HFF-Myc (cell line): ENCODE measurements around the gene STX2.
A peak's percentile ranks its signal among the peaks of the same experiment; 100 is the strongest.
"Not testable (repeated sequence)": the region's sequence is repeated elsewhere in the genome, so short reads cannot be mapped to it uniquely, and the experiment has no call there.

Source experiments
- DNase-seq: peaks from one replicate; pipeline ENCODE4 v3.0.0-alpha.2; 2011; ENCODE audit warnings: low read depth; ENCODE audit errors: extremely low read depth
- H3K4me3 ChIP-seq: replicated peaks from 2 replicates; pipeline ENCODE4 v1.5.1; 2011; ENCODE audit warnings: low read depth, mild to moderate bottlenecking, control low read depth, low read length
- TF ChIP-seq, protein P1 (sequence below): IDR thresholded peaks from 2 replicates; pipeline ENCODE4 v1.5.1; 2012; ENCODE audit warnings: mild to moderate bottlenecking, low read depth, low read length, control low read depth; ENCODE audit errors: missing control alignments

Gene STX2

GRCh38 chr12:130868412-130868811 lies 29.4 kb upstream of the STX2 start:
- TF ChIP-seq, protein P1, sequence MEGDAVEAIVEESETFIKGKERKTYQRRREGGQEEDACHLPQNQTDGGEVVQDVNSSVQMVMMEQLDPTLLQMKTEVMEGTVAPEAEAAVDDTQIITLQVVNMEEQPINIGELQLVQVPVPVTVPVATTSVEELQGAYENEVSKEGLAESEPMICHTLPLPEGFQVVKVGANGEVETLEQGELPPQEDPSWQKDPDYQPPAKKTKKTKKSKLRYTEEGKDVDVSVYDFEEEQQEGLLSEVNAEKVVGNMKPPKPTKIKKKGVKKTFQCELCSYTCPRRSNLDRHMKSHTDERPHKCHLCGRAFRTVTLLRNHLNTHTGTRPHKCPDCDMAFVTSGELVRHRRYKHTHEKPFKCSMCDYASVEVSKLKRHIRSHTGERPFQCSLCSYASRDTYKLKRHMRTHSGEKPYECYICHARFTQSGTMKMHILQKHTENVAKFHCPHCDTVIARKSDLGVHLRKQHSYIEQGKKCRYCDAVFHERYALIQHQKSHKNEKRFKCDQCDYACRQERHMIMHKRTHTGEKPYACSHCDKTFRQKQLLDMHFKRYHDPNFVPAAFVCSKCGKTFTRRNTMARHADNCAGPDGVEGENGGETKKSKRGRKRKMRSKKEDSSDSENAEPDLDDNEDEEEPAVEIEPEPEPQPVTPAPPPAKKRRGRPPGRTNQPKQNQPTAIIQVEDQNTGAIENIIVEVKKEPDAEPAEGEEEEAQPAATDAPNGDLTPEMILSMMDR = no peak
- no peak for DNase-seq
- no peak overlapping the region for H3K4me3 ChIP-seq

DNA sequence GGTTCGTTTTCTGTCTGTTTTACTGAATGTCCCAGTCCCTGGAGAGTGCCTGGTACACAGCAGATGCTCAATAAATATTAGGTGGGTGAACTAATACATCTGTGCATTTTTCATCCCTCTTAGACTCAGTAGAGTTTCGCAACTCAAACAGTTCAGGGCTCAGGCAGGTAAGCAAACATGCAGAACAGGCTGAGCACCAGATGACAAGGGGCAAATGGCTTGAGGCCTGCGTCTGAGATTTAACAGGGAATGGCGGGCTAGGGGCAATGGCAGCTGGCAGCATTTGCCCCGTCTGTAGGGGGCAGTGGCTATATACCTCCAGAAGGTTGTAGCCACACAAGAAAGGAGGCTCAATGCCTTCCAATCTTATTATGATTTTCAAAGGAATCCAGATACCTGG lies 24.2 kb upstream of the STX2 start:
- no peak overlapping the region for H3K4me3 ChIP-seq
- TF ChIP-seq, protein P1 = no peak
- no peak for DNase-seq

DNA sequence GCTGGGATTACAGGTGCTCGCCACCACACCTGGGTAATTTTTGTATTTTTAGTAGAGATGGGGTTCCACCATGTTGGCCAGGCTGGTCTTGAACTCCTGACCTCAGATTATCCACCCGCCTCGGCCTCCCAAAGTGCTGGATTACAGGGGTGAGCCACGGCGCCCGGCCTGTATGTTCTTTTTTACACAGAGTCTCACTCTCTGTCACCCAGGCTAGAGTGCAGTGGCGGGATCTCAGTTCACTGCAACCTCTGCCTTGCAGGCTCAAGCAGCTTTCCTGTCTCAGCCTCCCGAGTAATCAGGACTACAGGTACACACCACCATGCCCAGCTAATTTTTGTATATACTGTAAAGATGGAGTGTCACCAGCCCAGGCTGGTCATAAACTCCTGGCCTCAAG lies 23.7 kb upstream of the STX2 start:
- not testable (repeated sequence) for DNase-seq, H3K4me3 ChIP-seq

- H3K4me3 ChIP-seq = no peak overlapping the region
- TF ChIP-seq, protein P1 = no peak
- DNase-seq = no peak
Measured at GRCh38 chr12:130862161-130862560, 23.1 kb upstream of the STX2 start.

DNA sequence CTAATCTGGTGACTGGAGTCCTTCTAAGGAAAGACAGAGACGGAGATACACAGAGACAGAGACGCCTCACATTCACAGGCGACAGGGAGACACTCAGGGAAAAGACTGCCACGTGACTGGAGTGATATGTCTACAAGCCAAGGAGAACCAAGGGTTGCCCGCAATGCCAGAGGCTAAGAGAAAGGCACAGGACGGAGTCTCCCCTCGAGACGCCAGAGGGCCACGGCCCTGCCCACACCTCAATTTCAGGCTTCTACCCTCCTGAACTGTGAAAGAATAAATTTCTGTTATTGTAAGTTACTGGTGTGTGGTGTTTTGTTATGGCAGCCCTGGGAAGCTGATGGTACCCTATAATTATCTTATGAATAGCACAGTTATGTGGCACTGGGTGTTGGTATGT lies 21.3 kb upstream of the STX2 start:
- no peak overlapping the region for H3K4me3 ChIP-seq
- no peak for DNase-seq
- TF ChIP-seq, protein P1 = no peak

GRCh38 chr12:130859161-130859560 lies 20.1 kb upstream of the STX2 start:
- H3K4me3 ChIP-seq = no peak overlapping the region
- DNase-seq = no peak
- TF ChIP-seq, protein P1 = no peak

- TF ChIP-seq, protein P1 = peak; percentile 7
- DNase-seq = no peak
Measured at GRCh38 chr12:130858084-130858483, 19.0 kb upstream of the STX2 start.

More at GRCh38 chr12:130858084-130858483, 19.0 kb upstream of the STX2 start:
- no peak overlapping the region for H3K4me3 ChIP-seq
